NCI-H748 (cell line): ENCODE results near the gene TCF12.
"Not testable (repeated sequence)": the region's sequence is repeated elsewhere in the genome, so short reads cannot be mapped to it uniquely, and the experiment has no call there.

ENCODE experiments used
- DNase-seq: peaks from one replicate; lab custom pipeline; 2025; ENCODE audit not compliant: unreplicated experiment; lab: John Stamatoyannopoulos, UW

The TCF12 gene

DNA sequence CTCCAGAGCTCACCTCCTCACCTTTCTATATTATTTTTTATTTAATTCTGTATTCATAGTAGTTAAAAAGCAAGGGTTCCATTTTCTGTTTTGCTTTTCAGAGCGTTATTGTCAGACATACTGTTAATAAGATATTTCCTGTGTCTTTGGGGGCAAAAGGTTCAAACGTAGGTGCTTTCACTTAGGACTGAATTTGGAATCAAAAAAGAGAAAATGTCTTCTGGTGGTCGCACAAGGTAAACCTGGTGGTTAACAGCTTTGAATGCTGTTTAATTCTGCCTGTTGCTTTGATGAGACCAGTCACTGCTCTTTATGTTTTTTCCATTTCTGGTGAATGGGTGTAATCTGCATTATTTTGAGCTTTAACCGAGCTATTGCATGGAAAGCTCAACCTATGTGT is 212.5 kb downstream of the TCF12 start:
- DNase-seq, result no peak

DNA sequence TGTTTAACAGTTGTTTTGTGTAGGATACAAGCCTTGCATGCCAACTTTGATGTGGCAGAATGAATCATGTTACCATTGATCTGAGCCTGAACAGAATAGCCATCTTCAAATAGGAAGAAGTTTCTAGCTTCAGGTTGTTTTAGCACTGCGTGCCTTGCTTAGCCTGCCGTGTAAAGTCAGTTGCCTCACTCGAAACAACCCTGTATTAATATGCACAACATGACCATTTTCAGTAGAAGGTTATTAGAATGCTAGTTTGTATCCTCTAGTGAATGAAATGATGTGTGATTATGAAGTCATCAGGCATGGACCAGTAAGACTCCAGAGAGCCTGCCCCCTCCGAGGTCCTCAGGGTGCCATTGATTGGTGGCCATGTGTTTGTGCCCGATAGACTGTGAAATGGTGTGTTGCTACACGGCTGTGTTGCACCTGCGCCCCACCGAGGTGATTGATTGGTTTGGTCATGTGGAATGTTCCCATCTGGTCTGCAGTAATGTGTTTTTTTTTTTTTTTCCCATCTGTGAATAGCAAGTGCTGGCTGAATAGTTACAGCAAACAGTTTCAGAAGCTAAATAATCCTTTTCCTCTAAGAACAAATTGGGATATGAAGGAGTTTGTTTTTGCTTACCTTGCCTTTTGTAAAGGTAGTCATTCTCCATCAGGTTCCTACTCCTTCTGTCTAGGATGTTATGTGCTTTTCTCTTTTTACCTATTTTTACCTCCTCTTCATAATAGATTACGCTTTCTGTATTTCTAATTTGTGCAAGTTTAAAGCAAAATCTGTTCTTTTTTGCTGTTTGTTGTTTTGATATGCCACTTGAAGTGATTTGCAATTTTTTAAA is 214.9 kb downstream of the TCF12 start:
- DNase-seq, result peak; percentile 70

DNA sequence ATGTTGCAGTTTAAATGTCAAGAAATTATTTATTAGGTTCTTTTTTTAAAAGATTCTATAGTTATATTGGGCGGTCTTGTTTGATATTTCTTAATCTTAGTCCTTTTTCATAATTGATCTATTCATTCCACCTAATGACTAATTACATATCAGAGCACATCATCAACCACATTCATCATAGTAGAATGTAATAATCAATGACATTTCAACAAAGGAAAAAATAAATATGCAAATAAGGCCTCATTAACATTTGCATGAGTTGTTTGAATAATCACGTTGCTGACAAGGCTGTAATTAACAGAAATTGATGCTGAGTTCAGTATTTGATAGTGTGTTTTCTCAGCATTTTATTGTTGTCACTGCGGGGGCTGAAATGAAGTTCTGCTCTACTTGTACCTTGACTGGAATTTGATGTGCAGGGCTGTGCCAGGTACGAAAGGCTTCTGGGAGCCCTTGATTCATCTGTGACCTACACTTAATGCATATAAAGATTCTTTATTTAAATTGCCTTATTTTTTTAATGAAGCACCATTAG is 215.7 kb downstream of the TCF12 start:
- DNase-seq, result no peak

DNA sequence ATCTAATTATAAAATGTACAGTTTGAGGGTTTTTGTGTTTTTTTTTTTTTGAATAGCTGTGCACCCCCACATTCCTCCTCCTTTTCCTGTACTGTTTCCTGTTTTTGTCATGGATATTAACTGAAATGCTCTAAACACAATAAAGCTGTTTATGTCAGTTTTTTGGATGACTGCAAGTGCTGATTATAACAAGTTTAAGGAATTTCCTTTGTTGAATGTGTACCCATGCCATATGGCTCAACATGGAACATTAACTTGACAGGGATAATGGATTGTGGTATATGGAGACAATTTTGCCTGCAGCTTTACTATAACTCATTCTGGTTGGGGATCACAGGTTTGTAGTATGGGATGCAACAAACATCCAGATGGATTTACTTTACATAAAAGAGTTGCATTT is 216.4 kb downstream of the TCF12 start:
- DNase-seq, result no peak

DNA sequence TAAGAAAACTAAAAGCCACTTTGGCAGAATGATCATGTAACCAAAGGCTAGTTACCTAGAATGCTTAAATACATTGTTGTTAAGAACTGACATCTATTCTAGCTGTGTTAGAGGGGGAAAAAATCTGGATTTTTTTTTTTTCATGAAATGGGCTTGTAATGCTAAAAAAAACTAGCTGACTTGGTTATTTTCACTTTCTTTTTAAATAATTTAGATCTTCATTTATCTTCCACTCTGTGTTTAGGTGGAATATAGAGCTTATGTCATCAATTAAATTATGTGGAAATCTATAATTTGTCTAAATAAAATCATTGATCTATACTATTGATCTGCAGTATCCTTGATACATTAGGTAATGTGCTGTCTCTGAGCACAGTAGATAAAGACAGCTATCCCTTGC is 217.4 kb downstream of the TCF12 start:
- no peak for DNase-seq

DNA sequence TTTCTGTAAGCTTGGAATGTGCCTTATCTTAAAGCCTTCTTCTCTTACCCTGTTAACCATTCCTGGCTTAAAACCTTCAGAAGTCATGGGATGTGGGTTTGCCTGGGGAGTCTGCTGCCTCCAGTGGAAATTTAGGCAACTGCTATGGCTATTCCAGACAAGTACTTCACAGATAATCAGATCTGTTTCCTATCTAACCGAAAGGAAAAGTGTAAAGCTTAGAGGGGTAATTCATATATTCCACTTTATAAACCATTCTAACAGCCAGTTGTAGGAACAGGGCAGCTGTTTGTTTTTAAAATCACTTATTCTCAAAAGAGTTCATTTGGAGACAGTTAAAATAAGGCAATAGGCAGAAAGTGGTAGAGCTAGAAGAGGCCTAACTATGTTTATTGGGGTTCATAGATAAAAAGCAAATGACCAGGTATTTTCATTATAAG is 219.9 kb downstream of the TCF12 start:
- peak; percentile 42 for DNase-seq

DNA sequence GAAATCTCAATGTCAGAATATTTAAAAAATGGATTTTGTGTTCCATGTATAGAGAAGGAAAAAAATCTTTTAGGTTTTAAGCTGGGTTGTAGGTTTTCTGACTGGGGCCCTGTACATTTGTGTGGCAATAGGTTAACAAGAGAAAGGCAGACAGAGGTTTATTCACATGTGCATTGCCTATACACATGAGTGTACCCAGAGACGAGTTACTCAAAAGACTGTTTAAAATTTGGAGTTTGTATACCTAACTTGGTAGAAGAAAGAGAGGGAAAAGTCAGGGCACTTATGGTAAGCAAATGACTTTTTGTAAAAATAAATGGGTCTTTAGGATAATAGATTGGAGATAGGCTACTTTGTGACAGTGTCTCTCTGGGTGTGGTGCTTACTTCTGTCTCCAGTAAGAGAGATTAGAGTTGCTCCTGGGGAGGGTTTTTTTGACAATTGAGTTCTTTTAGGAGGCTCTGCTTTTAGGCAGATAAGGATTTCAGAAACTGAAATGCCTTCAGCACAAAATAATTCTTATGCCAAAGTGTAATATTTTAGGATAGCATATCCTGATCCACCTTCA is 225.2 kb downstream of the TCF12 start:
- no peak for DNase-seq

DNA sequence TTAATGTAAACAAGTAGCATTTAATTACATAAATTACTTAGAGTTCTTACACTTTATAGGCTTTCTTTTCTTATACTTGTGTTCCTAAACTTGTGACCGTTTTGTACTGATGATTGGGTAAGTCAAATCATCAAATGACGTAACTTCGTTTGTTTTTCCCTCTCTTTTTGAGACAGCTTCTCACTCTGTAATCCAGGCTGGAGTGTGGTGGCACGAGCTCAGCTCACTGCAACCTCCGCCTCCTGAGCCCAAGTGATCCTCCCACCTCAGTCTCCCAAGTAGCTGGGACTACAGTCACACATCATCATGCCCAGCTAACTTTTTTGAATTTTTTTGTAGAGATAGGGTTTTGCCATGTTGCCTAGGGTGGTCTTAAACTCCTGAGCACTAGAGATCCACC is 226.0 kb downstream of the TCF12 start:
- DNase-seq, result no peak

DNA sequence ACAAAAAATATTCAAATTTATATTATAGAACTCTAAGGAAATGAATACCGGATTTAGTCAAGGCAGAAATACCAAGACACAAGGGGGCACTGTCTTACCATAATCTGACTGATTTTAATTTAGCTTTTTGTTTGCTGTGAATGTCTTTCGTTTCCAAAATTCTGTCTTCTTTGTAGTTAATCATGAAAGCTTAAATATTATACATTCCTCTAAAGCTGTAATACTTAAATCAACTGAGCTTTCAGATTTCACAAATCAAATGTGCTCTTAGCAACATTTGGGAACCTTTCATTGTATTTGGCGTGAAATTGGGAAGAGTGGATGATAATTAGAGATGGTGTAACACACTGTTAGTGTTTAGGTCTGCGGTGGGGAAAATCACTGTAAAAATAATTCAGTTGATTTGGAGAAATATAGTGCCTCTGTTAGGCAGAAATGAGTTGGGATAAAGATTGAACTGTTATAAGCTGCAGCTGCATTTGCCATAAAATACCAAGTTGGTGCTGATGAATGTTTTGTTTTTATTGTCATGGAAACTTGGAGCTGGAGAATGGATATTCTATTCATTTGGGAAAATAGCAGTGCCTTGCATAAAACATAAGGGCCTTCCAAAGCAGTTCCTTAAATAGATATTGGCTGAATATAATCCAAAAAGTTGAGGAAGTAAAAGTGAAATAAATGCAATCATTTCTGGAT is 228.2 kb downstream of the TCF12 start:
- peak; percentile 49 for DNase-seq

DNA sequence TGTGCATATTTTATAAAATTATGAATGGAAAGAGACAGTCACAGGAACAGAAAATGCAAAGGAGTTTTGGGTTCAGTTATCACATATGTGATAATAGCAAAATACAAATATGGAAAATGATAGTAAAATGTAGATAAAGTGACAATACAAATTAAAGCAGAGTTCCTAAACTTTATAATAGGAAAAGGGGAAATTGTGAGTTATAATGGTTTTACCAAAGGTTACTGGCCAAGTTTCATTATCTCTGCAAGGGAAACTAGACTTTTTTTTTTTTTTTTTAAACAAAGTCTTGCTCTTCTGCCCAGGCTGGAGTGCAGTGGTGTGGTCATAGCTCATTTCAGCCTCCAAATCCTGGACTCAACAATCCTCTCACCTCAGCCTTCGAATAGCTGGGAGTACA is 229.2 kb downstream of the TCF12 start:
- no peak for DNase-seq

DNA sequence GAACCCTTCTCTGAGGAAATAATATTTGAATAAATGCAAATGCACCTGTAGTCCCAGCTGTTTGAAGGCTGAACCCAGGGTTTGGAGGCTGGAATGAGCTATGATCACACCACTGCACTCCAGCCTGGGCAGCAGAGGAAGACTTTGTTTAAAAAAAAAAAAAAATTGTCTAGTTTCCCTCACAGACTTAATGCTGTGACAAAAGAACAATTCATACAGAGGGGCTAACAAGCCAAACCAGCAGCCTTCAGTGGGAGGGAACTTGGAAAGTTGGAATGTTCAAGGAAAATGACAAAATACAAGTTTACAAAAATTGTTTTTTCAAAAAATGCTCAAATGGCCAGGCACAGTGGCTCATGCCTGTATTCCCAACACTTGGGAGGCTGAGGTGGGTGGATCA is 229.8 kb downstream of the TCF12 start:
- no peak for DNase-seq

DNA sequence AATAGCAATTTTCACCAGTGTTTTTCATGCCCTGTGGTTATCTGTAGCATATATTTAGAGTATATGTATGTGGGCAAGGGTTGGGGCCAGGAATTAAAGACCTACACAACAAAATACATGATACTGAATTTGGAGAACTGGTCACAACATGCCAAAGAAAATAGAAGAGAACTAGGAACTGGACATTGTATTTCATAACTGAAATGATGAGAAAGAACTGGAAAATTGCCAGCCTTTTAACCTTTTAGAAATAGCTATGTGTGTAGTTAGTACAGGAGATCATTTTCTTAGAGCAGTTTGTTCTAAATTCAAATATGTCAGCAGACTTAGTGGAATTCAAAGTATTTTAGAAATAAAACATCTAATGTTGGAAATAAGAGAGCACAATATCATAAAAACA is 230.8 kb downstream of the TCF12 start:
- no peak for DNase-seq

DNA sequence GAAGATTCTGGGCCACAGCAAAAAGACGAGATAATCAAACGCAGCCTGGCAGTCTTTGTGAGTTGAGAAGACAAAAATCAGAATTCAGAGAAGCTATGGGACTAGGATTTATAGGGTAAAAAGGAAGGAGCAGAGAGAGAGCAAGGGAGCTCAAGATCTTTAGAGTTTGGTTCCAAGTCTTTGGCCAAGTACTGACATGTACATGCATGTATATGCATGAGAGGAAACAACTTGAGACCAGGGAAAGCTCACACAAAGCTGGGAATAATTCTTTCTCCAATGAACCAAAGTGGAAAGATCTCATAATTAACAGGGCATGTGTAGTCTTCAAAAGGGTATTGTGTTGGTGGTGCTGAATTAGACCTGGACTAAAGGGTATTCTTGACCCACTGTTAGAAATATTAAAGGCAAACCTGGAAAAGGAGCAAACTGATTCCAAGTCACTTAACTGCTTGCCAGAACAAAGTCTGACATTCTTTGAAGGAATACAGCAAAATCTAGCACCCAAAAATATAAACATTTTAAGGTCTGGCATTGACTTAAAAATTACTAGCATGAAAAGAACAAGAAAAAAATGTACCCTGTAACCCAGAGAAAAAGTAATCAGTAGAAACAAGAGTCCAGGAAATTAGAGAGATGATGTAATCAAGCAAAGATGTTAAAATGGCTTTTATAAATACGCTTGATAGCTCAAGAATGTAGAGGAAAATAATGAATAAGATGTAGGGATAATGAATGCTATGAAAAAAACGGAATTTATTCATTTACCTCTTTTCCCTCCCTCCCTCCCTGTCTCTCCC is 231.8 kb downstream of the TCF12 start:
- no peak for DNase-seq

DNA sequence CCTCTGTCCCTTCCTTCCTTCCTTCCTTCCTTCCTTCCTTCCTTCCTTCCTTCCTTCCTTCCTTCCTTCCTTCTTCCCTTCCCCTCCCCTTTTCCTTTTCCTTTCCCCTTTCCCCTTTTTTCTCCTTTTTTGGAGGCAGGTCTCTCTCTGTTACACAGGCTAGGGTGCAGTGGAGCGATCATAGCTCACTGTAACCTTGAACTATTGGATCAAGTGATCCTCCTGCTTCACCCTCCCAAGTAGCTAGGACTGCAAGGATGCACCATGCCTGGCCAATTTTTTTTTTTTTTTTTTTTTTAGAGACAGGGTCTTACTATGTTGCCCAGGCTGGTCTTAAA is 232.4 kb downstream of the TCF12 start:
- not testable (repeated sequence) for DNase-seq

DNA sequence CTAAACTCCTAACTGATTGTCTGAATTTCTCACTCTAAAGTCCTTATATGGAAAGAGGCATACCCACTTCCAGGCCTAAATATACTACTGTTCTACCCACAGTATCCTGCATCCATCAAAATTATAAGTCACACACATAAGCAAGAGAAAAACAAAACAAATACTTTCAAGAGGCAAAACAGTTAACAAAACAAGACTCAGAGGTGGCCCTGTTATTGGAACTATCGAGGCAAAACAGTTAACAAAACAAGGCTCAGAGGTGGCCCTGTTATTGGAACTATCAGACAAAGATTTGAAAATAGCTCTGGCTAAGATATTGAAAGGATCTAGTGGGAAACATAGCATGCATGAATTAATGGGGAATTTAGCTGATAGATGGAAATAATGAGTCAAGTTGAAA is 233.7 kb downstream of the TCF12 start:
- DNase-seq, result no peak

DNA sequence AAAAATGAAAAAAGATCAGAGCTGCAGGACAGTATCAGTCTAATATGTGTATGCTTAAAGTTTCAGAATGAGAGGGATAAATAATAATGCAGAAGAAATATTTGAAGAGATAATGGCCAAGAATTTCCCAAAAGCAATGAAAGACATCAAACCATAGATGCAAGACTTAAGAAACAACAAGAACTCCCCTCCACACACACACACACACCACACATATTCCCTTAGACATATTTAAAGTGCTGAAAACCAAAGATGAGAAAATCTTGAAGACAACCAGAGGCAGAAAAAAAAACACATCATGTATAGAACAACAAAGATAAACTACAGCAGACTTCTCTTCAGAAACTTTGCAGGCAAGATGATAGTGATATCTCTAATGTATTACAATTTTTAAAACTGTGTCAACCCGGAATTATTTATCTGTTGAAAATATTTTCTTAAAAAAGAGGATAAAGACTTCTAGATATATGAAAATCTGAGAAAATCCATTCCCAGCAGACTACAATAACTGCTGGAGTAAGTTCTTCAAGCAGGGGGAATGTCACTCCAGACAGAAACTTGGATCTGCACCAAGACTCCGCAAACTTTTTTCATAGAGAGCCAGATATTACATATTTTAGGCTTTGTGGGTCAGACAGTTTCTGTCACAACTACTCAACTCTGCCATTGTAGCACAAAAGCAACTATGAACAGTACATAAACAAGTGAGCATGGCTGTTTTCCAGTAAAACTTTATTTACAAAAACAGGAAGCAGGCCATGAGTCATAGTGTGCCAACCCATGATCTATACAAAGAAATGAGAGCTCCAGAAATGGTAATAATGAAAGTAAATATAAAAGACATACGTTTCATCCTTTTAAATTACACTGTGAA is 234.5 kb downstream of the TCF12 start:
- DNase-seq, result no peak

DNA sequence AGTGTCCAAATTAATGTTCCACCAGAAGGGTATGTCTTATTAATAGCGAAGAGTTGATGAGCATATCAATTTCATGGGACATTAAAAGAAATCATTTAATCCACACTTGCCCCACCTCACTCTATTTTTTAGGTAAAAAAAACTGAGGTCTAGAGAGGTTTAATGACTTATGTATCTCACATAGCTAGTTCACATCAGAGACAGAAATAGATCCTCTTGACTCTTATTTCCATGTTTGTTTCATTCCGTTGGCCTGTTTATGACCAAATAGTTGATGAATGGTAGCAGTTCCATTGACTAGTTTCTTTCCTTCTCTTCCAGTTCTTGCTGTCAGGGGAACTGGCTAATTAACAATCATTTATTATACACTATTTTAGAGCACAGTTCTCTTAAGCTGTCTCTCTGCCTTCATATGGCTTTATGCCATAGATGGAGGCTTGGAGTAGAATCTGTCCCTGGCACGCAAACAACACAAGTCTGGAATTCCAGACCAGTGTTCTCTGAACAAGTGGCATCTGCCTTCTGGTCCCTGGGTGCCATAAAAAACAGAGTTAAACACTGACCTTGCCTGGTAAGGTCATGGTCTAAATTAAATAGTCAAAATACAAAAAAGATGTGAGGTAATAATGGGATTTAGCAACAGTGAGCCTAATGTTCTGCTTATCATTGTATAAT is 237.9 kb downstream of the TCF12 start:
- DNase-seq, result no peak

DNA sequence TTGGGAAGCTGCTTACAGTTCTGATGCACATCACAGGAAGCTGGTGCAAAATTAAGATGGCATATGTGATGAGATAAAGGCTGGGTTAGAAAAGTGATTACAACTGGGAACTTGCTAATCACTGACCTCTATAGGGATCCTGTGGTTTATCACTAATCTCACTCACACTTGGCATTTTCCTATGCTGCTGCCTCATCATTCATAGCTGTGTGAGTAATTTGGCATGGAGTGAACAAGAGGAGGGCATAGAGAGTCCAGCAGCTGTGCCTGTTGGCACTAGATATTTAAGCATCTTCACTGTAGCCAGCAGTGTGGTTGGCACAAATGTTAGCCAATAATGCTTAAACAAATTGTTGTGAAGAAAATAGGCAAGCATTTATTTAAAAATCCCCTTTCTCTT is 240.1 kb downstream of the TCF12 start:
- peak; percentile 7 for DNase-seq

DNA sequence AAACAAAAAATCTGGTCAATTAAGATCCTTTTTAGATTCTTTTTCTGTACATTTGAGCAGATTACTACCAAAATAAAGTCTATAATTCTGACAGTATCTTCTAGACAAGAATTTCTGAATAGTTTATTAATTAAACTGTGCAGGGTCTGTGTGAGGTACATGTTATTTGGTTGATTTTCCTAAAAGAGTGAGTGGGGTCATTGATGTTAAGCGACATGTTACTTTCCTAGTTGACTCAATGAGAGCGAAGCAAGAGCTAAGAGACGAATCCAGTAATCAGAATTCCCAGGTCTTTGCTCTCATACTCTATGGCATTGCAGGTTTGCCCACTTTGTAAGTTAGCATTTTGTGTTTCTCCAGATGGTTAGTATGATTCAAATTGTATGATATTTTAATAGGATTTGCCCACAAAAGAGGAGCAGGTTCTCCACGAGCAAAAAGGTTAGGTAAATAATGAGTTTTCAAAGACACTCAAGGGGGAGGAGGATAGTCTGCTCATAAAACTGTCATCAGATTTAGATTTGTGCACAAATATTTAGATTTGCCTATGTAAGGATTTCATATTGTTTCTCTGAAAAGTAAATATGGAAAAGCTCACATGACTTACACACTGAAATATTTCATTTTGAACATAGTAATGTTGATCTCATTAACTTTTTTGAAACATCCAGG is 240.7 kb downstream of the TCF12 start:
- peak; percentile 16 for DNase-seq
